CD8-positive, alpha-beta memory T cell (primary cell): ENCODE data around the gene MUC20. TPM values are rescaled to one million over a fixed set of nuclear protein-coding genes. Genes with fewer than 3 reads are reported as not detected.
"Not testable (repeated sequence)": the region's sequence is repeated elsewhere in the genome, so short reads cannot be mapped to it uniquely, and the experiment has no call there.

Experiments used
- CTCF ChIA-PET: fragments of 350-600 bp; sonication (Branson Sonifier 250); formaldehyde crosslinking; loops from one replicate; lab custom pipeline; 2021; ENCODE audit warnings: antibody characterized with exemption; lab: Charles Lee
- POLR2A ChIA-PET: fragments of 350-600 bp; sonication (Branson Sonifier 250); formaldehyde crosslinking; loops from one replicate; lab custom pipeline; 2021; ENCODE audit warnings: antibody characterized with exemption; lab: Charles Lee
- DNase-seq, 5 donors: peaks; one replicate each; pipeline versions ENCODE4 v3.0.0 to v3.0.0-alpha.2; 2020 to 2022; ENCODE audit warnings: mixed read lengths in 1 of 5
- H3K27ac ChIP-seq: one replicate; pipeline ENCODE4 v1.7.0; 2013; ENCODE audit warnings: low read depth, mild to moderate bottlenecking, low read length, moderate library complexity
- H3K27me3 ChIP-seq: 2 replicates; pipeline ENCODE4 v1.7.0; 2013; ENCODE audit warnings: low read length, mild to moderate bottlenecking; ENCODE audit not compliant: insufficient read depth, poor library complexity, severe bottlenecking
- H3K36me3 ChIP-seq: 2 replicates; pipeline ENCODE4 v1.7.0; 2013; ENCODE audit warnings: mild to moderate bottlenecking, low read length, moderate library complexity; ENCODE audit not compliant: insufficient read depth
- H3K4me1 ChIP-seq: 2 replicates; pipeline ENCODE4 v1.7.0; 2013; ENCODE audit warnings: mild to moderate bottlenecking, low read length, moderate library complexity; ENCODE audit not compliant: insufficient read depth
- H3K4me3 ChIP-seq: 2 replicates; pipeline ENCODE4 v1.7.0; 2013; ENCODE audit warnings: mild to moderate bottlenecking, low read length
- H3K9me3 ChIP-seq: 2 replicates; pipeline ENCODE4 v1.7.0; 2013; ENCODE audit warnings: mild to moderate bottlenecking, low read length
- H3K27ac Mint-ChIP-seq, 8 donors: one replicate each; pipeline ENCODE4 v1.8.0; 2020 to 2021; ENCODE audit warnings: mixed read lengths in 8 of 8, mild to moderate bottlenecking in 6 of 8, inconsistent platforms in 3 of 8, moderate library complexity in 3 of 8
- H3K27me3 Mint-ChIP-seq, 2 donors: one replicate each; pipeline ENCODE4 v1.8.0; 2020 to 2021; ENCODE audit warnings: mixed read lengths in 2 of 2, mild to moderate bottlenecking in 1 of 2, moderate library complexity in 1 of 2
- H3K36me3 Mint-ChIP-seq, 3 donors: one replicate each; pipeline ENCODE4 v1.8.0; 2020 to 2021; ENCODE audit warnings: mixed read lengths in 3 of 3, inconsistent platforms in 1 of 3, mild to moderate bottlenecking in 1 of 3
- H3K4me1 Mint-ChIP-seq, 3 donors: one replicate each; pipeline ENCODE4 v1.8.0; 2020 to 2021; ENCODE audit warnings: mixed read lengths in 3 of 3, inconsistent platforms in 1 of 3, mild to moderate bottlenecking in 1 of 3
- H3K4me3 Mint-ChIP-seq, 7 donors: one replicate each; pipeline ENCODE4 v1.8.0; 2020 to 2021; ENCODE audit warnings: mixed read lengths in 7 of 7, mild to moderate bottlenecking in 6 of 7, moderate library complexity in 4 of 7, inconsistent platforms in 2 of 7
- H3K9me3 Mint-ChIP-seq, 5 donors: one replicate each; pipeline ENCODE4 v1.8.0; 2020 to 2022; ENCODE audit warnings: mixed read lengths in 5 of 5, mild to moderate bottlenecking in 3 of 5, moderate library complexity in 2 of 5, inconsistent platforms in 1 of 5
- polyA plus RNA-seq: library from polyadenylated mRNA; unstranded; fragments of 300-500 nt; fragmentation: Illumina TruSeq; gene quantifications from one replicate; pipeline ENCODE4 v1.2.3, GENCODE V29; 2021
- total RNA-seq, 2 experiments: library from RNA; stranded (reverse); gene quantifications; one replicate each; pipeline ENCODE4 v1.2.3, GENCODE V29; 2021

MUC20 gene, protein sequence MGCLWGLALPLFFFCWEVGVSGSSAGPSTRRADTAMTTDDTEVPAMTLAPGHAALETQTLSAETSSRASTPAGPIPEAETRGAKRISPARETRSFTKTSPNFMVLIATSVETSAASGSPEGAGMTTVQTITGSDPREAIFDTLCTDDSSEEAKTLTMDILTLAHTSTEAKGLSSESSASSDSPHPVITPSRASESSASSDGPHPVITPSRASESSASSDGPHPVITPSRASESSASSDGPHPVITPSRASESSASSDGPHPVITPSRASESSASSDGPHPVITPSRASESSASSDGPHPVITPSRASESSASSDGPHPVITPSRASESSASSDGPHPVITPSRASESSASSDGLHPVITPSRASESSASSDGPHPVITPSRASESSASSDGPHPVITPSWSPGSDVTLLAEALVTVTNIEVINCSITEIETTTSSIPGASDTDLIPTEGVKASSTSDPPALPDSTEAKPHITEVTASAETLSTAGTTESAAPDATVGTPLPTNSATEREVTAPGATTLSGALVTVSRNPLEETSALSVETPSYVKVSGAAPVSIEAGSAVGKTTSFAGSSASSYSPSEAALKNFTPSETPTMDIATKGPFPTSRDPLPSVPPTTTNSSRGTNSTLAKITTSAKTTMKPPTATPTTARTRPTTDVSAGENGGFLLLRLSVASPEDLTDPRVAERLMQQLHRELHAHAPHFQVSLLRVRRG
- under 1 TPM; 0.95 to 0.96 TPM for total RNA-seq
- not detected for polyA plus RNA-seq

GRCh38 chr3:195720831-195721506 is at the start of gene MUC20:
Gene MUC20, plus strand, starts transcription at chr3:195720978. Its CDS starts 30 bp downstream, at chr3:195721008.
- H3K27me3 ChIP-seq, CTCF ChIA-PET, DNase-seq, H3K9me3 ChIP-seq, H3K36me3 Mint-ChIP-seq, POLR2A ChIA-PET, H3K27me3 Mint-ChIP-seq, H3K4me1 ChIP-seq, H3K9me3 Mint-ChIP-seq, H3K4me3 ChIP-seq, H3K4me1 Mint-ChIP-seq, H3K27ac ChIP-seq, H3K36me3 ChIP-seq: not testable (repeated sequence)
- Mint-ChIP-seq H3K27ac (peak within 1 kb of the TSS in 2 of 8 donors; percentile 63 to 75), H3K4me3 (peak within 1 kb of the TSS in 1 of 7 donors; percentile 52)

DNA sequence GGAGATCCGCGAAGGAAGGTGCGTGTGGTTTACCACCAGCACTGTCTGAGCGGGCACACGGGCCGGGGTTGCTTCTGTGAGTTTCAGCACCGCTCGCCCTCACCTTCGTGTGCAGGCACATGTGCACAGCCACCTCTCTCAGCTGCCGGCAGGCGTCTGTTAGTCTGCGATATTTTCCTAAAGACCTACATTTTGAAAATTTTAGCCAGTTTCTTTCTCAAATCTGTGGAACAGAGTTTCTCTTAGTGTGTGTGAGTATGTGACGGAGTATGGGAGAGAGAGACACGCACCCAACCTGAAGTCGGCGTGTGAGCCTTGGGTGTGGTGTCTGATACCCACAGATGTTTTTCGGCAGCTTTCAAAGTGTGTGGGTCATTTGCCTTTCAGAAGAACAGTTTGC is 49.5 kb upstream of the MUC20 start:
- H3K9me3 ChIP-seq, H3K27me3 Mint-ChIP-seq, POLR2A ChIA-PET, H3K4me3 Mint-ChIP-seq, H3K9me3 Mint-ChIP-seq, H3K27ac Mint-ChIP-seq, CTCF ChIA-PET, DNase-seq, H3K4me3 ChIP-seq, H3K36me3 ChIP-seq, H3K27ac ChIP-seq, H3K27me3 ChIP-seq, H3K4me1 Mint-ChIP-seq, H3K4me1 ChIP-seq: not testable (repeated sequence)
- H3K36me3 Mint-ChIP-seq, result peaks cover 0 to 43% (median 7%) of the 10 kb centered on the region in 3 donors

- H3K4me1 Mint-ChIP-seq, POLR2A ChIA-PET, H3K27me3 ChIP-seq, H3K36me3 ChIP-seq, H3K27ac Mint-ChIP-seq, H3K9me3 Mint-ChIP-seq, H3K27me3 Mint-ChIP-seq, H3K4me3 ChIP-seq, H3K27ac ChIP-seq, DNase-seq, CTCF ChIA-PET, H3K4me1 ChIP-seq, H3K4me3 Mint-ChIP-seq, H3K9me3 ChIP-seq: not testable (repeated sequence)
- peaks cover under 1 to 39% (median 13%) of the 10 kb centered on the region in 3 donors for H3K36me3 Mint-ChIP-seq
Measured at GRCh38 chr3:195673711-195674110, 47.1 kb upstream of the MUC20 start.

DNA sequence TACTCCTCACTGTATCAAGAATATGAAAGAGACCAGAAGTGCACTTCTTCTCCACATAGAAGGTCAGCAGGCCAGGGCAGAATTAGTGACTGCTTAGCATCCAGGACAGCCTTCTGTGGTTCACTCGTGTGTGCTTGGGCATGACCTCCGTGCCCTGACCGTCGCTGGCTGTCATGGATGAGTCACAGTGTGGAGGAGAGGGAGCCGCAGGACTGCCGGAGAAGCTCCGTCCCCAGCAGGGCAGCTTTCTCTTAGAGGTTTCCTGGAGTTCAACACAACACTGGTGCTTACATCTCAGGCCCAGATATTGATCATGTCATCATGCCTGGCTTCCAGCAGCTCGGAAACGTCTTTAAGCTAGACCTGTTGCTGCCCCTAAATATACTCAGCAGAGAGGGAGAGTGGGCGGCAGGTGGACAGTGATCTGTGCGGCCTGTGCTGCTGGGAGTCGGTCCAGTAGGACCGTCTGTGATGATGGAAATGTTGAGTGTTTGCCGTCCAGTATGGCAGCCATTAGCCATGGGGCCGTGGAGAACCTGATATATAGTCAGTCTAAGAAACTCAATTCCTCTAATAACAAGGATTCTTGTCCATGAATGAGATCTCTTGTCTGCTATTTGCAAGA is 42.3 kb upstream of the MUC20 start:
- H3K4me3 ChIP-seq, H3K4me1 ChIP-seq, H3K27me3 Mint-ChIP-seq, DNase-seq, H3K27me3 ChIP-seq, H3K27ac ChIP-seq, H3K27ac Mint-ChIP-seq, H3K4me3 Mint-ChIP-seq, CTCF ChIA-PET, H3K9me3 Mint-ChIP-seq, H3K4me1 Mint-ChIP-seq, H3K9me3 ChIP-seq, H3K36me3 ChIP-seq, POLR2A ChIA-PET: not testable (repeated sequence)
- H3K36me3 Mint-ChIP-seq, result peaks cover 6 to 24% (median 13%) of the 10 kb centered on the region in 3 donors

DNA sequence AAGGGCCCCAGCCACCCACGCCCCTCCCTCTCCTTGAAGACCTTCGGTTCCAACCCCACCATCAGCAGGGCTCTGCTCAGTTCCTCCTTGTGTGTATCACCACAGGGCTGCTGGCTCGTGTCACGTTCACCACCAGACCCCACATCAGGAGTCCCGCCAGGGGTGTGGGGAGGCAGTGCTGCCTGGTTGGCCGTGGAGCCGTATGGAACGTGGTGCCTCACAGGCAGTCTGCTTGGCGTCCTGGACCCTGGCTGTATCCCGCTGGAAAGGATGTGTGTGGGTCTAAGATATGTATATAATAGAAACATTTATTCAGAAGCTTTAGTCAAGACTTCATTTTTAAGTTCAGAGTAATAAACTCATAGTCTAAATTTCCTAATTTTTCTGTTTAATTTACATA is 40.1 kb upstream of the MUC20 start:
- H3K4me1 Mint-ChIP-seq, POLR2A ChIA-PET, H3K9me3 Mint-ChIP-seq, H3K4me3 ChIP-seq, H3K27me3 ChIP-seq, H3K27me3 Mint-ChIP-seq, CTCF ChIA-PET, H3K36me3 ChIP-seq, H3K4me3 Mint-ChIP-seq, H3K27ac Mint-ChIP-seq, H3K27ac ChIP-seq, H3K9me3 ChIP-seq, DNase-seq, H3K4me1 ChIP-seq: not testable (repeated sequence)
- peaks cover 16 to 28% (median 21%) of the 10 kb centered on the region in 3 donors for H3K36me3 Mint-ChIP-seq

DNA sequence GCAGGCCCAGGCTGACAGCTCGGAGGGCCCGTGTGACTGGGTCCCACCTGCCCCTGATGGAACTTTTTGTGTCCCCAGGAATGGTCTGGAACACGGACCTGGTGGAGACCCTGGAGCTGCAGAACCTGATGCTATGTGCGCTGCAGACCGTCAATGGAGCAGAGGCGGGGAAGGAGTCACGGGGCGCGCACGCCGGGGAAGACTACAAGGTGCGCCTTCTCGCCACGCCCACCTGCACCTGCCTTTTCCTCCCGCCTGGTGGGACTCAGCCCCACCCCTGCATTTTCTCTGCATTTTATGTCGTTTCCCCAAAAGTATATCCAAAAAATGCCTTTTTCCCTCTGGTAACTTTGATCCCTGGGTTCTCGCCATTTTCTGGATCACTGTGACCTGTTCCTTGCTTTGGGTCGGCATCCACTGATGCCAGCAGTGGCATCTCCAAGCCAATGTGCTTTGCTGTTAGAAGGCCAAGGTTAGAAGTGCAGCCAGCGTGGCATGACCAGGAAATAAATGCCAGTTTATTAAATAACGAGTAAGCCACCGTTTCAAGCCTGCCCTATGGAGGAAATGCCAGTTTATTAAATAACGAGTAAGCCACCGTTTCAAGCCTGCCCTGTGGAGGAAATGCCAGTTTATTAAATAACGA is 39.2 kb upstream of the MUC20 start:
- H3K9me3 ChIP-seq, H3K36me3 ChIP-seq, H3K4me3 Mint-ChIP-seq, H3K27ac ChIP-seq, H3K9me3 Mint-ChIP-seq, H3K27ac Mint-ChIP-seq, POLR2A ChIA-PET, H3K27me3 Mint-ChIP-seq, CTCF ChIA-PET, H3K4me3 ChIP-seq, H3K4me1 Mint-ChIP-seq, H3K27me3 ChIP-seq, H3K4me1 ChIP-seq, DNase-seq: not testable (repeated sequence)
- H3K36me3 Mint-ChIP-seq, result peaks cover 16 to 35% (median 23%) of the 10 kb centered on the region in 3 donors

- H3K27ac ChIP-seq, POLR2A ChIA-PET, H3K9me3 Mint-ChIP-seq, H3K4me1 ChIP-seq, H3K9me3 ChIP-seq, H3K4me3 Mint-ChIP-seq, DNase-seq, CTCF ChIA-PET, H3K27me3 ChIP-seq, H3K27ac Mint-ChIP-seq, H3K4me3 ChIP-seq, H3K27me3 Mint-ChIP-seq, H3K36me3 ChIP-seq, H3K4me1 Mint-ChIP-seq: not testable (repeated sequence)
- H3K36me3 Mint-ChIP-seq, result peaks cover 16 to 35% (median 24%) of the 10 kb centered on the region in 3 donors
Measured at GRCh38 chr3:195682104-195682742, 38.6 kb upstream of the MUC20 start.
